Measurements from ENCODE around the gene YY1.

Gene YY1

DNA sequence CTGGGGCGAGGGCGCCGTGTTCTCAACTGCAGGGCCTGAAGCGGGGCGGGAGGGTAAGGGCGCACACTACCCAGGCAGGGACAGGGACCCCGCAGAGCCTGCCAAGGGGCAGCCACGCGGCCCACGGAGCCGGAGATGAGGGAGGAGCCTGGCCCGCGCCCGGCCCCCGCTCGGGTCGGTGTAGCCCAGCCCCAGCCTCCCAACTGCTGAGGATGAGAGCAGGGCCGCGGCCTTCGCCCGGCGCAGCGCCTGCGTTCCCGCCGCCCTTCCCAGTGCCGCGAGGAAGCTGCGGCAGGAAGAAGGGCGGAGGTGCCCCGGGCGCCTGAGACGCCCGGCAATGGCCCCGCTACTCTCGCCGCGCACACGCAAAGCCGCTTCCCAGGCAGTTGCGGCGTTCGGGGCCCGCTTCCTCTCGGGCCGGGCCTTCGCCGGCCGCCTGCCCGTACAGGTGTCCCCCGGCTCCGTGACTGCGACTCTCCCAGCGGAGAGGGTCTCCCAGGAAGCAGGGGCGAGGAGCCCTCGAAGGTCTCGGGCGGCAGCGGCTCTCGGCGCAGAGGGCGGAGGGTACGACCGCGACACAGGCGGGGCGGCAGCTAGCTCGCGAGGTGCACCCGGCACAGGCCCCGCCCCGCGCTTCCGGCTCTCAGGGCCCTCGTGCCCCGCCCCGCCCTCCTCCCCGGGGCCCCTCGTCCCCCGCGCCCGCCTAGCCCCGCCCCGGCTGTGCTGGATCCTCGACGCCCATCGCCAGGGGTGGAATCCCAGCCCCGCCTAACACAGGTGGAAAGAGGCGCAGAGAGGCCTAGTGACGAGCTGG lies 24.8 kb upstream of the YY1 start (continued):
- TF ChIP-seq ZNF2 (tag by site-specific recombination; IDR thresholded peaks at IDR 0.05): peak; percentile 72
- no peak for TF ChIP-seq RBAK (tag by site-specific recombination; IDR thresholded peaks at IDR 0.05)
- no peak for TF ChIP-seq ZNF658 (tag by site-specific recombination; IDR thresholded peaks at IDR 0.05)
- no peak for TF ChIP-seq ZNF473 (tag by site-specific recombination; IDR thresholded peaks at IDR 0.05)
- TF ChIP-seq ZNF48 (tag by site-specific recombination; IDR thresholded peaks at IDR 0.05): no peak
- TF ChIP-seq, protein P1, sequence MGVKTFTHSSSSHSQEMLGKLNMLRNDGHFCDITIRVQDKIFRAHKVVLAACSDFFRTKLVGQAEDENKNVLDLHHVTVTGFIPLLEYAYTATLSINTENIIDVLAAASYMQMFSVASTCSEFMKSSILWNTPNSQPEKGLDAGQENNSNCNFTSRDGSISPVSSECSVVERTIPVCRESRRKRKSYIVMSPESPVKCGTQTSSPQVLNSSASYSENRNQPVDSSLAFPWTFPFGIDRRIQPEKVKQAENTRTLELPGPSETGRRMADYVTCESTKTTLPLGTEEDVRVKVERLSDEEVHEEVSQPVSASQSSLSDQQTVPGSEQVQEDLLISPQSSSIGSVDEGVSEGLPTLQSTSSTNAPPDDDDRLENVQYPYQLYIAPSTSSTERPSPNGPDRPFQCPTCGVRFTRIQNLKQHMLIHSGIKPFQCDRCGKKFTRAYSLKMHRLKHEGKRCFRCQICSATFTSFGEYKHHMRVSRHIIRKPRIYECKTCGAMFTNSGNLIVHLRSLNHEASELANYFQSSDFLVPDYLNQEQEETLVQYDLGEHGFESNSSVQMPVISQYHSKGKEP (tag by site-specific recombination; IDR thresholded peaks at IDR 0.05): no peak
- peak; percentile 88 for TF ChIP-seq ZBTB20 (tag by site-specific recombination; IDR thresholded peaks at IDR 0.05)
- TF ChIP-seq, protein P2, sequence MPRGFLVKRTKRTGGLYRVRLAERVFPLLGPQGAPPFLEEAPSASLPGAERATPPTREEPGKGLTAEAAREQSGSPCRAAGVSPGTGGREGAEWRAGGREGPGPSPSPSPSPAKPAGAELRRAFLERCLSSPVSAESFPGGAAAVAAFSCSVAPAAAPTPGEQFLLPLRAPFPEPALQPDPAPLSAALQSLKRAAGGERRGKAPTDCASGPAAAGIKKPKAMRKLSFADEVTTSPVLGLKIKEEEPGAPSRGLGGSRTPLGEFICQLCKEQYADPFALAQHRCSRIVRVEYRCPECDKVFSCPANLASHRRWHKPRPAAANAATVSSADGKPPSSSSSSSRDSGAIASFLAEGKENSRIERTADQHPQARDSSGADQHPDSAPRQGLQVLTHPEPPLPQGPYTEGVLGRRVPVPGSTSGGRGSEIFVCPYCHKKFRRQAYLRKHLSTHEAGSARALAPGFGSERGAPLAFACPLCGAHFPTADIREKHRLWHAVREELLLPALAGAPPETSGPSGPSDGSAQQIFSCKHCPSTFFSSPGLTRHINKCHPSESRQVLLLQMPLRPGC (tag by site-specific recombination; IDR thresholded peaks at IDR 0.05): no peak
- TF ChIP-seq ZNF341 (tag by site-specific recombination; IDR thresholded peaks at IDR 0.05; ENCODE audit: low read depth): peak; percentile 90
- TF ChIP-seq, protein P3, sequence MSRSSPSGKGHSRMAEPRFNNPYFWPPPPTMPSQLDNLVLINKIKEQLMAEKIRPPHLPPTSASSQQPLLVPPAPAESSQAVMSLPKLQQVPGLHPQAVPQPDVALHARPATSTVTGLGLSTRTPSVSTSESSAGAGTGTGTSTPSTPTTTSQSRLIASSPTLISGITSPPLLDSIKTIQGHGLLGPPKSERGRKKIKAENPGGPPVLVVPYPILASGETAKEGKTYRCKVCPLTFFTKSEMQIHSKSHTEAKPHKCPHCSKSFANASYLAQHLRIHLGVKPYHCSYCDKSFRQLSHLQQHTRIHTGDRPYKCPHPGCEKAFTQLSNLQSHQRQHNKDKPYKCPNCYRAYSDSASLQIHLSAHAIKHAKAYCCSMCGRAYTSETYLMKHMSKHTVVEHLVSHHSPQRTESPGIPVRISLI (tag by site-specific recombination; IDR thresholded peaks at IDR 0.05): no peak
- TF ChIP-seq ZEB2 (tag by site-specific recombination; IDR thresholded peaks at IDR 0.05): peak; percentile 73; the same call in 1 of the 2 replicates
- no peak for TF ChIP-seq ZNF169 (tag by site-specific recombination; IDR thresholded peaks at IDR 0.05)
- peak; percentile 82; the same call in 1 of the 2 replicates for TF ChIP-seq ZNF324 (tag by site-specific recombination; IDR thresholded peaks at IDR 0.05)
- TF ChIP-seq GLI2 (tag by site-specific recombination; IDR thresholded peaks at IDR 0.05; ENCODE audit: borderline replicate concordance, low read depth): no peak
- TF ChIP-seq MYNN (tag by site-specific recombination; IDR thresholded peaks at IDR 0.05; ENCODE audit: borderline replicate concordance): no peak
- TF ChIP-seq, protein P4, sequence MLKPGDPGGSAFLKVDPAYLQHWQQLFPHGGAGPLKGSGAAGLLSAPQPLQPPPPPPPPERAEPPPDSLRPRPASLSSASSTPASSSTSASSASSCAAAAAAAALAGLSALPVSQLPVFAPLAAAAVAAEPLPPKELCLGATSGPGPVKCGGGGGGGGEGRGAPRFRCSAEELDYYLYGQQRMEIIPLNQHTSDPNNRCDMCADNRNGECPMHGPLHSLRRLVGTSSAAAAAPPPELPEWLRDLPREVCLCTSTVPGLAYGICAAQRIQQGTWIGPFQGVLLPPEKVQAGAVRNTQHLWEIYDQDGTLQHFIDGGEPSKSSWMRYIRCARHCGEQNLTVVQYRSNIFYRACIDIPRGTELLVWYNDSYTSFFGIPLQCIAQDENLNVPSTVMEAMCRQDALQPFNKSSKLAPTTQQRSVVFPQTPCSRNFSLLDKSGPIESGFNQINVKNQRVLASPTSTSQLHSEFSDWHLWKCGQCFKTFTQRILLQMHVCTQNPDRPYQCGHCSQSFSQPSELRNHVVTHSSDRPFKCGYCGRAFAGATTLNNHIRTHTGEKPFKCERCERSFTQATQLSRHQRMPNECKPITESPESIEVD (tag by site-specific recombination; IDR thresholded peaks at IDR 0.05): no peak
- TF ChIP-seq, protein P5, sequence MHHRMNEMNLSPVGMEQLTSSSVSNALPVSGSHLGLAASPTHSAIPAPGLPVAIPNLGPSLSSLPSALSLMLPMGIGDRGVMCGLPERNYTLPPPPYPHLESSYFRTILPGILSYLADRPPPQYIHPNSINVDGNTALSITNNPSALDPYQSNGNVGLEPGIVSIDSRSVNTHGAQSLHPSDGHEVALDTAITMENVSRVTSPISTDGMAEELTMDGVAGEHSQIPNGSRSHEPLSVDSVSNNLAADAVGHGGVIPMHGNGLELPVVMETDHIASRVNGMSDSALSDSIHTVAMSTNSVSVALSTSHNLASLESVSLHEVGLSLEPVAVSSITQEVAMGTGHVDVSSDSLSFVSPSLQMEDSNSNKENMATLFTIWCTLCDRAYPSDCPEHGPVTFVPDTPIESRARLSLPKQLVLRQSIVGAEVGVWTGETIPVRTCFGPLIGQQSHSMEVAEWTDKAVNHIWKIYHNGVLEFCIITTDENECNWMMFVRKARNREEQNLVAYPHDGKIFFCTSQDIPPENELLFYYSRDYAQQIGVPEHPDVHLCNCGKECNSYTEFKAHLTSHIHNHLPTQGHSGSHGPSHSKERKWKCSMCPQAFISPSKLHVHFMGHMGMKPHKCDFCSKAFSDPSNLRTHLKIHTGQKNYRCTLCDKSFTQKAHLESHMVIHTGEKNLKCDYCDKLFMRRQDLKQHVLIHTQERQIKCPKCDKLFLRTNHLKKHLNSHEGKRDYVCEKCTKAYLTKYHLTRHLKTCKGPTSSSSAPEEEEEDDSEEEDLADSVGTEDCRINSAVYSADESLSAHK (tag by site-specific recombination; IDR thresholded peaks at IDR 0.05): no peak
- TF ChIP-seq ZNF132 (tag by site-specific recombination; IDR thresholded peaks at IDR 0.05; ENCODE audit: borderline replicate concordance): no peak
- no peak for TF ChIP-seq ZNF146 (tag by site-specific recombination; IDR thresholded peaks at IDR 0.05)
- peak; percentile 74 for TF ChIP-seq ZSCAN30 (tag by site-specific recombination; IDR thresholded peaks at IDR 0.05)
- TF ChIP-seq ZNF174 (tag by site-specific recombination; IDR thresholded peaks at IDR 0.05): no peak
- no peak for TF ChIP-seq ZNF664 (tag by site-specific recombination; IDR thresholded peaks at IDR 0.05)
- TF ChIP-seq ZNF561 (tag by site-specific recombination; IDR thresholded peaks at IDR 0.05; ENCODE audit: borderline replicate concordance): peak; percentile 93; the same call in 1 of the 2 replicates
- TF ChIP-seq, protein P6, sequence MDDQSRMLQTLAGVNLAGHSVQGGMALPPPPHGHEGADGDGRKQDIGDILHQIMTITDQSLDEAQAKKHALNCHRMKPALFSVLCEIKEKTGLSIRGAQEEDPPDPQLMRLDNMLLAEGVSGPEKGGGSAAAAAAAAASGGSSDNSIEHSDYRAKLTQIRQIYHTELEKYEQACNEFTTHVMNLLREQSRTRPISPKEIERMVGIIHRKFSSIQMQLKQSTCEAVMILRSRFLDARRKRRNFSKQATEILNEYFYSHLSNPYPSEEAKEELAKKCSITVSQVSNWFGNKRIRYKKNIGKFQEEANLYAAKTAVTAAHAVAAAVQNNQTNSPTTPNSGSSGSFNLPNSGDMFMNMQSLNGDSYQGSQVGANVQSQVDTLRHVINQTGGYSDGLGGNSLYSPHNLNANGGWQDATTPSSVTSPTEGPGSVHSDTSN (CRISPR knock-in tag; IDR thresholded peaks at IDR 0.05): no peak; the same call in 1 of the 2 replicates
- TF ChIP-seq ZNF843 (tag by site-specific recombination; IDR thresholded peaks at IDR 0.05): no peak; the same call in 1 of the 2 replicates
- no peak for TF ChIP-seq PRDM1 (tag by site-specific recombination; IDR thresholded peaks at IDR 0.05)
- TF ChIP-seq, protein P7, sequence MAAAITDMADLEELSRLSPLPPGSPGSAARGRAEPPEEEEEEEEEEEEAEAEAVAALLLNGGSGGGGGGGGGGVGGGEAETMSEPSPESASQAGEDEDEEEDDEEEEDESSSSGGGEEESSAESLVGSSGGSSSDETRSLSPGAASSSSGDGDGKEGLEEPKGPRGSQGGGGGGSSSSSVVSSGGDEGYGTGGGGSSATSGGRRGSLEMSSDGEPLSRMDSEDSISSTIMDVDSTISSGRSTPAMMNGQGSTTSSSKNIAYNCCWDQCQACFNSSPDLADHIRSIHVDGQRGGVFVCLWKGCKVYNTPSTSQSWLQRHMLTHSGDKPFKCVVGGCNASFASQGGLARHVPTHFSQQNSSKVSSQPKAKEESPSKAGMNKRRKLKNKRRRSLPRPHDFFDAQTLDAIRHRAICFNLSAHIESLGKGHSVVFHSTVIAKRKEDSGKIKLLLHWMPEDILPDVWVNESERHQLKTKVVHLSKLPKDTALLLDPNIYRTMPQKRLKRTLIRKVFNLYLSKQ (tag by site-specific recombination; IDR thresholded peaks at IDR 0.05; ENCODE audit: borderline replicate concordance): no peak
- TF ChIP-seq ZNF555 (tag by site-specific recombination; conservative IDR thresholded peaks at IDR 0.05): no peak
- 0 out of 2 replicates have a peak, but pooled peaks have one; percentile 21 for TF ChIP-seq ZBTB17 (tag by site-specific recombination; IDR thresholded peaks at IDR 0.05)

Measured in HEK293 (cell line).